Esophagus squamous epithelium (tissue), 4 donors: ENCODE data around the gene AATK.

ENCODE experiments used
- POLR2A ChIP-seq, 4 donors: fragments of 450-650 bp; IDR thresholded peaks; one replicate each; pipeline ENCODE4 v1.6.1; 2017; ENCODE audit warnings: antibody characterized with exemption in 4 of 4, mild to moderate bottlenecking in 4 of 4, moderate library complexity in 3 of 4
- TF ChIP-seq, protein P1 (sequence below), 6 experiments: fragments of 450-650 bp in 4 of 6; fragments of 200-600 bp in 2 of 6; sonication (generic) in 2 of 6; IDR thresholded peaks; one replicate each; pipeline ENCODE4 v1.5.1; 2016 to 2019; ENCODE audit warnings: antibody characterized with exemption in 6 of 6, mild to moderate bottlenecking in 4 of 6, moderate library complexity in 4 of 6

DNA sequence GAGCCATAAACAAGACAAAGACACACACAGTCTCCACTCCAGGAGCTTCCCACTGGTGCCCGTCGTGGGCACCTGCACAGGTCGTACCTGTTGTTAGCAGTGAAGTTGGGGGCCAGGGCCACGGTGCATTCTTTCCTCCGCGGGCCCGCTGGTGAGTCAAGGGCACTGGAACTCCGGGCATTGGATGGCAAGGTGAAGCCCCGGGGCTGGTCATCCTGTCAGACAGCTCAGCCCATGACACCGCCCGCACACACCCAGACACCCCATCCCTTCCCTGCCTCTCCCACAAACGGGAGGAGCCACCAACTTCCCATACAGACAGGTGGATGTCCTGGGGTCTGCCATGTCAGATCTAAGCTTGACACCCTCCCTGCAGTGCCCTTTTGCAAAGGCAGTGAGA lies 40.6 kb upstream of the AATK start:
- TF ChIP-seq, protein P1, sequence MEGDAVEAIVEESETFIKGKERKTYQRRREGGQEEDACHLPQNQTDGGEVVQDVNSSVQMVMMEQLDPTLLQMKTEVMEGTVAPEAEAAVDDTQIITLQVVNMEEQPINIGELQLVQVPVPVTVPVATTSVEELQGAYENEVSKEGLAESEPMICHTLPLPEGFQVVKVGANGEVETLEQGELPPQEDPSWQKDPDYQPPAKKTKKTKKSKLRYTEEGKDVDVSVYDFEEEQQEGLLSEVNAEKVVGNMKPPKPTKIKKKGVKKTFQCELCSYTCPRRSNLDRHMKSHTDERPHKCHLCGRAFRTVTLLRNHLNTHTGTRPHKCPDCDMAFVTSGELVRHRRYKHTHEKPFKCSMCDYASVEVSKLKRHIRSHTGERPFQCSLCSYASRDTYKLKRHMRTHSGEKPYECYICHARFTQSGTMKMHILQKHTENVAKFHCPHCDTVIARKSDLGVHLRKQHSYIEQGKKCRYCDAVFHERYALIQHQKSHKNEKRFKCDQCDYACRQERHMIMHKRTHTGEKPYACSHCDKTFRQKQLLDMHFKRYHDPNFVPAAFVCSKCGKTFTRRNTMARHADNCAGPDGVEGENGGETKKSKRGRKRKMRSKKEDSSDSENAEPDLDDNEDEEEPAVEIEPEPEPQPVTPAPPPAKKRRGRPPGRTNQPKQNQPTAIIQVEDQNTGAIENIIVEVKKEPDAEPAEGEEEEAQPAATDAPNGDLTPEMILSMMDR (IDR thresholded peaks at IDR 0.05) = no peak
- no peak for TF ChIP-seq POLR2A (IDR thresholded peaks at IDR 0.05)
